Gastroesophageal sphincter (tissue), 3 donors: ENCODE data around the gene SPDL1.

Source experiments
- CTCF ChIP-seq, 4 experiments: fragments of 200-600 bp in 2 of 4; fragments of 450-650 bp in 2 of 4; sonication (generic) in 1 of 4; IDR thresholded peaks; one replicate each; pipeline ENCODE4 v1.5.1; 2017 to 2019; ENCODE audit warnings: antibody characterized with exemption in 4 of 4, mild to moderate bottlenecking in 2 of 4, moderate library complexity in 2 of 4
- EP300 ChIP-seq: sonication (generic); formaldehyde crosslinking; IDR thresholded peaks from one replicate; pipeline ENCODE4 v1.6.1; 2017; ENCODE audit warnings: antibody characterized with exemption, mild to moderate bottlenecking

GRCh38 chr5:169595172-169595820 is 11.7 kb downstream of the SPDL1 start:
- TF ChIP-seq CTCF (IDR thresholded peaks at IDR 0.05) (no peak), EP300 (no peak)
